Upper lobe of left lung (tissue), 4 donors: Measurements from ENCODE around the gene LTBP1.

Experiments used
- POLR2AphosphoS5 ChIP-seq, 2 donors: sonication (generic); formaldehyde crosslinking; IDR thresholded peaks; one replicate each; pipeline ENCODE4 v1.5.1; 2017; ENCODE audit warnings: antibody characterized with exemption in 2 of 2
- TF ChIP-seq, protein P1 (sequence below), 6 experiments: fragments of 450-650 bp in 4 of 6; fragments of 200-600 bp in 2 of 6; sonication (generic) in 2 of 6; IDR thresholded peaks; one replicate each; pipeline ENCODE4 v1.5.1; 2016 to 2019; ENCODE audit warnings: antibody characterized with exemption in 6 of 6

GRCh38 chr2:33040541-33040940 is 93.8 kb downstream of the LTBP1 start:
- TF ChIP-seq POLR2AphosphoS5 (IDR thresholded peaks at IDR 0.05) = no peak
- TF ChIP-seq, protein P1, sequence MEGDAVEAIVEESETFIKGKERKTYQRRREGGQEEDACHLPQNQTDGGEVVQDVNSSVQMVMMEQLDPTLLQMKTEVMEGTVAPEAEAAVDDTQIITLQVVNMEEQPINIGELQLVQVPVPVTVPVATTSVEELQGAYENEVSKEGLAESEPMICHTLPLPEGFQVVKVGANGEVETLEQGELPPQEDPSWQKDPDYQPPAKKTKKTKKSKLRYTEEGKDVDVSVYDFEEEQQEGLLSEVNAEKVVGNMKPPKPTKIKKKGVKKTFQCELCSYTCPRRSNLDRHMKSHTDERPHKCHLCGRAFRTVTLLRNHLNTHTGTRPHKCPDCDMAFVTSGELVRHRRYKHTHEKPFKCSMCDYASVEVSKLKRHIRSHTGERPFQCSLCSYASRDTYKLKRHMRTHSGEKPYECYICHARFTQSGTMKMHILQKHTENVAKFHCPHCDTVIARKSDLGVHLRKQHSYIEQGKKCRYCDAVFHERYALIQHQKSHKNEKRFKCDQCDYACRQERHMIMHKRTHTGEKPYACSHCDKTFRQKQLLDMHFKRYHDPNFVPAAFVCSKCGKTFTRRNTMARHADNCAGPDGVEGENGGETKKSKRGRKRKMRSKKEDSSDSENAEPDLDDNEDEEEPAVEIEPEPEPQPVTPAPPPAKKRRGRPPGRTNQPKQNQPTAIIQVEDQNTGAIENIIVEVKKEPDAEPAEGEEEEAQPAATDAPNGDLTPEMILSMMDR (IDR thresholded peaks at IDR 0.05) = no peak
